Epithelial cell of umbilical artery (primary cell): ENCODE measurements around the gene ZFPL1. TPM values are rescaled to one million over a fixed set of nuclear protein-coding genes. Genes with fewer than 3 reads are reported as not detected.

Source experiments
- total RNA-seq: library from RNA; depleted of rRNA; stranded (reverse); fragments of >200 nt; gene quantifications from 2 replicates; pipeline ENCODE4 v1.2.3, GENCODE V29; 2014

The ZFPL1 gene
- total RNA-seq = 33.5 and 34.7 TPM in 2 replicates

GRCh38 chr11:65083834-65084597, at the start of gene ZFPL1, which contains the start of gene CDCA5:
TSS of gene ZFPL1 (plus strand) at chr11:65084222. CDS start at chr11:65084699, 477 bp downstream.
TSS of gene CDCA5 (minus strand) at chr11:65084040. CDS start at chr11:65083978, 62 bp downstream.

GRCh38 chr11:65040847-65041622, 43.0 kb upstream of the ZFPL1 start, which contains the start of gene SAC3D1:
TSS of gene SAC3D1 (plus strand) at chr11:65041210. CDS start at chr11:65041293, 83 bp downstream.

GRCh38 chr11:65058419-65059054, 25.5 kb upstream of the ZFPL1 start, which contains the start of gene NAALADL1:
TSS of gene NAALADL1 (minus strand) at chr11:65058553. CDS start at chr11:65058521, 32 bp downstream.

GRCh38 chr11:65095974-65096806, 12.2 kb downstream of the ZFPL1 start, which contains the start of gene VPS51:
TSS of gene VPS51 (plus strand) at chr11:65096214. CDS start at chr11:65096251, 37 bp downstream.

GRCh38 chr11:65111744-65112545, 27.9 kb downstream of the ZFPL1 start, which contains the start of gene TM7SF2:
TSS of gene TM7SF2 (plus strand) at chr11:65111872. CDS start at chr11:65112016, 144 bp downstream.

GRCh38 chr11:65117206-65118096, 33.4 kb downstream of the ZFPL1 start, which contains the start of gene ZNHIT2:
TSS of gene ZNHIT2 (minus strand) at chr11:65117701. CDS start at chr11:65117653, 48 bp downstream.

GRCh38 chr11:65121865-65122696, 38.1 kb downstream of the ZFPL1 start, which contains the start of the genes FAU and MRPL49:
TSS of gene FAU (minus strand) at chr11:65122134. CDS start at chr11:65121813, 321 bp downstream.
TSS of gene MRPL49 (plus strand) at chr11:65122321. CDS start at chr11:65122347, 26 bp downstream.

GRCh38 chr11:65134240-65134951, 50.4 kb downstream of the ZFPL1 start, which contains the start of gene SYVN1:
TSS of gene SYVN1 (minus strand) at chr11:65134519. CDS start at chr11:65133601, 918 bp downstream.

Other genes starting within 250 kb of the ZFPL1 start
- 0.15 and 0.32 TPM in 2 replicates for gene CDC42BPG, start 239.6 kb upstream of the ZFPL1 start, total RNA-seq
- 62.9 and 73.1 TPM in 2 replicates for gene EHD1, start 205.6 kb upstream of the ZFPL1 start, total RNA-seq
- gene ATG2A, start 167.0 kb upstream of the ZFPL1 start, total RNA-seq = 7.5 and 11.7 TPM in 2 replicates
- gene PPP2R5B, start 159.5 kb upstream of the ZFPL1 start, total RNA-seq = 7.8 and 7.9 TPM in 2 replicates
- gene GPHA2, start 148.3 kb upstream of the ZFPL1 start, total RNA-seq = not detected in 2 replicates
- gene MAJIN, start 112.1 kb upstream of the ZFPL1 start, total RNA-seq = not detected in 2 replicates
- gene BATF2, start 87.3 kb upstream of the ZFPL1 start, total RNA-seq = 0.65 and 12.3 TPM in 2 replicates
- 113 and 137 TPM in 2 replicates for gene ARL2, start 70.1 kb upstream of the ZFPL1 start, total RNA-seq
- gene SNX15, start 56.8 kb upstream of the ZFPL1 start, total RNA-seq = 8.1 and 8.5 TPM in 2 replicates
- gene SAC3D1, start 43.0 kb upstream of the ZFPL1 start, total RNA-seq = 9.4 and 13.7 TPM in 2 replicates
- gene NAALADL1, start 25.7 kb upstream of the ZFPL1 start, total RNA-seq = 5.5 and 9.7 TPM in 2 replicates
- gene CDCA5, start 182 bp upstream of the ZFPL1 start, total RNA-seq = 7.1 and 11.4 TPM in 2 replicates
- 182 and 195 TPM in 2 replicates for gene VPS51, start 12.0 kb downstream of the ZFPL1 start, total RNA-seq
- 15.6 and 24.9 TPM in 2 replicates for gene TM7SF2, start 27.6 kb downstream of the ZFPL1 start, total RNA-seq
- gene ZNHIT2, start 33.5 kb downstream of the ZFPL1 start, total RNA-seq = 9.0 and 10.1 TPM in 2 replicates
- 318 and 429 TPM in 2 replicates for gene FAU, start 37.9 kb downstream of the ZFPL1 start, total RNA-seq
- gene MRPL49, start 38.1 kb downstream of the ZFPL1 start, total RNA-seq = 27.6 and 32.4 TPM in 2 replicates
- gene SYVN1, start 50.3 kb downstream of the ZFPL1 start, total RNA-seq = 10.7 and 12.0 TPM in 2 replicates
- not detected in 2 replicates for gene SPDYC, start 86.0 kb downstream of the ZFPL1 start, total RNA-seq
- gene CAPN1, start 97.7 kb downstream of the ZFPL1 start, total RNA-seq = 63.3 and 157 TPM in 2 replicates
- 7.6 and 7.8 TPM in 2 replicates for gene POLA2, start 177.7 kb downstream of the ZFPL1 start, total RNA-seq
- 14.7 and 20.8 TPM in 2 replicates for gene CDC42EP2, start 230.6 kb downstream of the ZFPL1 start, total RNA-seq
- 26.7 and 31.5 TPM in 2 replicates for gene DPF2, start 249.6 kb downstream of the ZFPL1 start, total RNA-seq